Measurements from ENCODE around the gene GON4L. TPM values are rescaled to one million over a fixed set of nuclear protein-coding genes. Genes with fewer than 3 reads are reported as not detected.
"Not testable (repeated sequence)": the region's sequence is repeated elsewhere in the genome, so short reads cannot be mapped to it uniquely, and the experiment has no call there.

Gene GON4L
- total RNA-seq, 1 experiment from 2014 or later, result 15.1 TPM

GRCh38 chr1:155877945-155878344, 20.9 kb upstream of the GON4L start:
- no peak for DNase-seq (ENCODE audit: low read depth)

- DNase-seq (ENCODE audit: low read depth), result no peak
These were observed 16.8 kb upstream of the GON4L start for GRCh38 chr1:155873860-155874259.

GRCh38 chr1:155872527-155872926, 15.5 kb upstream of the GON4L start:
- DNase-seq (ENCODE audit: low read depth), result no peak

GRCh38 chr1:155871390-155871789, 14.4 kb upstream of the GON4L start:
- peak; percentile 57 for DNase-seq (ENCODE audit: low read depth)

- no peak for DNase-seq (ENCODE audit: low read depth)
These were observed 10.8 kb upstream of the GON4L start for GRCh38 chr1:155867766-155868165.

GRCh38 chr1:155864393-155864792, 7.4 kb upstream of the GON4L start:
- no peak for DNase-seq (ENCODE audit: low read depth)

GRCh38 chr1:155861896-155862295, 4.9 kb upstream of the GON4L start:
- DNase-seq (ENCODE audit: low read depth), result no peak

- no peak for DNase-seq (ENCODE audit: low read depth)
These were observed 4.0 kb upstream of the GON4L start for GRCh38 chr1:155860970-155861510.

GRCh38 chr1:155859881-155860871, 3.2 kb upstream of the GON4L start:
- DNase-seq (ENCODE audit: low read depth), result peak; percentile 81

- peak; percentile 93 for DNase-seq (ENCODE audit: low read depth)
These were observed 2.3 kb upstream of the GON4L start, which contains the start of gene SYT11 for GRCh38 chr1:155859234-155859829. Gene SYT11 (plus strand): TSS chr1:155859567. CDS start chr1:155859762, 195 bp downstream.

GRCh38 chr1:155858800-155859233, 1.8 kb upstream of the GON4L start:
- DNase-seq (ENCODE audit: low read depth), result no peak

GRCh38 chr1:155856257-155856974, 598 bp downstream of the GON4L start:
- no peak for DNase-seq (ENCODE audit: low read depth)

GRCh38 chr1:155850345-155850744, 6.7 kb downstream of the GON4L start:
- no peak for DNase-seq (ENCODE audit: low read depth)

- no peak for DNase-seq (ENCODE audit: low read depth)
These were observed 9.0 kb downstream of the GON4L start for GRCh38 chr1:155847823-155848529.

GRCh38 chr1:155844860-155845421, 12.1 kb downstream of the GON4L start:
- no peak for DNase-seq (ENCODE audit: low read depth)

GRCh38 chr1:155840386-155840785, 16.6 kb downstream of the GON4L start:
- no peak for DNase-seq (ENCODE audit: low read depth)

- DNase-seq (ENCODE audit: low read depth), result no peak
These were observed 21.5 kb downstream of the GON4L start for GRCh38 chr1:155835548-155835947.

GRCh38 chr1:155834927-155835399, 22.1 kb downstream of the GON4L start:
- not testable (repeated sequence) for DNase-seq (ENCODE audit: low read depth)

- DNase-seq (ENCODE audit: low read depth), result peak; percentile 23
These were observed 22.6 kb downstream of the GON4L start for GRCh38 chr1:155834296-155834926.

GRCh38 chr1:155833665-155834295, 23.2 kb downstream of the GON4L start:
- no peak for DNase-seq (ENCODE audit: low read depth)

Measured in RPMI7951 (cell line).